Liver (tissue), 9 donors: ENCODE measurements around the gene SLC25A44. TPM values are rescaled to one million over a fixed set of nuclear protein-coding genes. Genes with fewer than 3 reads are reported as not detected.
"Not testable (repeated sequence)": the region's sequence is repeated elsewhere in the genome, so short reads cannot be mapped to it uniquely, and the experiment has no call there.

ENCODE experiments used
- DNase-seq: peaks from one replicate; pipeline ENCODE4 v3.0.0-alpha.2; 2017; ENCODE audit warnings: low spot score
- H3K27ac ChIP-seq, 2 donors: one replicate each; pipeline ENCODE4 v1.7.0; 2013; ENCODE audit warnings: inconsistent platforms in 2 of 2, low read length in 2 of 2, control low read depth in 1 of 2, low read depth in 1 of 2, mild to moderate bottlenecking in 1 of 2
- H3K27me3 ChIP-seq, 4 donors: one replicate each; pipeline versions ENCODE4 v1.6.1 to v1.7.0; 2013; ENCODE audit warnings: low read length in 3 of 4, inconsistent platforms in 1 of 4, mild to moderate bottlenecking in 1 of 4, moderate library complexity in 1 of 4; ENCODE audit not compliant: control insufficient read depth in 4 of 4, insufficient read depth in 4 of 4
- H3K36me3 ChIP-seq, 4 donors: one replicate each; pipeline versions ENCODE4 v1.6.1 to v1.7.0; 2013; ENCODE audit warnings: low read length in 3 of 4, mild to moderate bottlenecking in 3 of 4, low read depth in 1 of 4, moderate library complexity in 1 of 4; ENCODE audit not compliant: control insufficient read depth in 4 of 4, insufficient read depth in 3 of 4
- H3K4me1 ChIP-seq, 4 donors: one replicate each; pipeline versions ENCODE4 v1.6.1 to v1.7.0; 2013; ENCODE audit warnings: low read length in 3 of 4, mild to moderate bottlenecking in 3 of 4, moderate library complexity in 1 of 4; ENCODE audit not compliant: control insufficient read depth in 4 of 4, insufficient read depth in 4 of 4
- H3K4me3 ChIP-seq, 3 donors: one replicate each; pipeline versions ENCODE4 v1.6.1 to v1.7.0; 2013; ENCODE audit warnings: low read length in 3 of 3, control low read depth in 1 of 3, low read depth in 1 of 3, mild to moderate bottlenecking in 1 of 3
- H3K9ac ChIP-seq, 2 donors: one replicate each; pipeline ENCODE4 v1.7.0; 2013; ENCODE audit warnings: low read length in 2 of 2, mild to moderate bottlenecking in 2 of 2, moderate library complexity in 2 of 2, control low read depth in 1 of 2, low read depth in 1 of 2
- H3K9me3 ChIP-seq, 4 donors: one replicate each; pipeline versions ENCODE4 v1.6.1 to v1.7.0; 2013; ENCODE audit warnings: low read length in 3 of 4; ENCODE audit not compliant: control insufficient read depth in 4 of 4
- EGR1 ChIP-seq, 2 donors: IDR thresholded peaks; 2 replicates each; pipeline ENCODE4 v1.6.1; 2016 to 2018; ENCODE audit warnings: antibody characterized with exemption in 2 of 2, low read depth in 2 of 2
- FOXA1 ChIP-seq: IDR thresholded peaks from 2 replicates; pipeline ENCODE4 v1.6.1; 2016; ENCODE audit warnings: antibody characterized with exemption
- FOXA2 ChIP-seq: IDR thresholded peaks from 2 replicates; pipeline ENCODE4 v1.6.1; 2016; ENCODE audit warnings: antibody characterized with exemption
- GABPA ChIP-seq, 2 donors: IDR thresholded peaks in 1 of 2; conservative IDR thresholded peaks in 1 of 2; 2 replicates each; pipeline ENCODE4 v1.6.1; 2016; ENCODE audit warnings: antibody characterized with exemption in 2 of 2, mild to moderate bottlenecking in 1 of 2, moderate library complexity in 1 of 2
- HNF4A ChIP-seq, 2 donors: conservative IDR thresholded peaks; 2 replicates each; pipeline ENCODE4 v1.6.1; 2016; ENCODE audit warnings: antibody characterized with exemption in 2 of 2, mild to moderate bottlenecking in 2 of 2
- HNF4G ChIP-seq: IDR thresholded peaks from 2 replicates; pipeline ENCODE4 v1.6.1; 2016; ENCODE audit warnings: antibody characterized with exemption
- JUND ChIP-seq, 2 donors: IDR thresholded peaks; 2 replicates each; pipeline ENCODE4 v1.6.1; 2016; ENCODE audit warnings: antibody characterized with exemption in 2 of 2
- NR2F2 ChIP-seq: IDR thresholded peaks from 2 replicates; pipeline ENCODE4 v1.6.1; 2016; ENCODE audit warnings: antibody characterized with exemption
- RAD21 ChIP-seq, 2 donors: IDR thresholded peaks; 2 replicates each; pipeline ENCODE4 v1.6.1; 2016; ENCODE audit warnings: antibody characterized with exemption in 2 of 2, mild to moderate bottlenecking in 2 of 2
- REST ChIP-seq: IDR thresholded peaks from 2 replicates; pipeline ENCODE4 v1.6.1; 2016; ENCODE audit warnings: antibody characterized with exemption, mild to moderate bottlenecking
- RXRA ChIP-seq, 2 donors: IDR thresholded peaks; 2 replicates each; pipeline ENCODE4 v1.6.1; 2017 to 2018; ENCODE audit warnings: antibody characterized with exemption in 2 of 2, mild to moderate bottlenecking in 1 of 2
- SP1 ChIP-seq: IDR thresholded peaks from 2 replicates; pipeline ENCODE4 v1.6.1; 2018; ENCODE audit warnings: antibody characterized with exemption, mild to moderate bottlenecking
- TAF1 ChIP-seq: conservative IDR thresholded peaks from 2 replicates; pipeline ENCODE4 v1.6.1; 2016; ENCODE audit warnings: antibody characterized with exemption, mild to moderate bottlenecking
- YY1 ChIP-seq: IDR thresholded peaks from 2 replicates; pipeline ENCODE4 v1.6.1; 2016; ENCODE audit warnings: antibody characterized with exemption, mild to moderate bottlenecking
- ZBTB33 ChIP-seq: IDR thresholded peaks from 2 replicates; pipeline ENCODE4 v1.6.1; 2016; ENCODE audit warnings: antibody characterized with exemption
- WGBS: extraction: QIAGEN DNeasy Blood & Tissue Kit; methylation state at CpG from one replicate; pipeline ENCODE4 v1.1.7; 2013; 5-methylcytosine and 5-hydroxymethylcytosine counted together
- polyA plus RNA-seq, 2 donors: library from polyadenylated mRNA; stranded (reverse) in 1 of 2; unstranded in 1 of 2; fragments of 200-250 nt in 1 of 2; fragments of >200 nt in 1 of 2; fragmentation: Nextera tagmentation in 1 of 2; extraction: Ambion mirVana in 1 of 2; gene quantifications; one replicate each; pipeline versions ENCODE4 v1.2.1 to v1.2.3, GENCODE V29; 2013 to 2015
- total RNA-seq, 2 donors: library from RNA; depleted of rRNA; stranded (reverse); fragments of >200 nt; gene quantifications; one replicate each; pipeline ENCODE4 v1.2.3, GENCODE V29; 2014
- TF ChIP-seq, protein P1 (sequence below): IDR thresholded peaks from 2 replicates; pipeline ENCODE4 v1.6.1; 2016; ENCODE audit warnings: antibody characterized with exemption
- TF ChIP-seq, protein P2 (sequence below): fragments of 150-350 bp; IDR thresholded peaks from 2 replicates; pipeline ENCODE4 v1.5.1; 2017; ENCODE audit warnings: improper control_type of control experiment, low read depth, low read length; ENCODE audit not compliant: missing input control
- TF ChIP-seq, protein P3 (sequence below): IDR thresholded peaks from 2 replicates; pipeline ENCODE4 v1.6.1; 2016; ENCODE audit warnings: antibody characterized with exemption
- donor health status: healthy.
- donor health status: healthy.
- donor health status: healthy.
- donor health status: healthy.
- donor health status: healthy.

SLC25A44 gene
- total and polyA plus RNA-seq, 4 donors: 10.2 to 21.8 (median 15.9) TPM

GRCh38 chr1:156186347-156187177 lies 7.3 kb upstream of the SLC25A44 start:
- not testable (repeated sequence) for DNase-seq, H3K36me3 ChIP-seq, H3K27me3 ChIP-seq, H3K27ac ChIP-seq, H3K9me3 ChIP-seq, H3K4me3 ChIP-seq, H3K9ac ChIP-seq
- 81% methylated on average over 2 of the region's 2 CpGs for WGBS
- peaks cover 0 to 13% (median 9%) of the 10 kb centered on the region in 4 donors for H3K4me1 ChIP-seq
- TF ChIP-seq, protein P1, sequence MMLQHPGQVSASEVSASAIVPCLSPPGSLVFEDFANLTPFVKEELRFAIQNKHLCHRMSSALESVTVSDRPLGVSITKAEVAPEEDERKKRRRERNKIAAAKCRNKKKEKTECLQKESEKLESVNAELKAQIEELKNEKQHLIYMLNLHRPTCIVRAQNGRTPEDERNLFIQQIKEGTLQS: peak; percentile 48

DNA sequence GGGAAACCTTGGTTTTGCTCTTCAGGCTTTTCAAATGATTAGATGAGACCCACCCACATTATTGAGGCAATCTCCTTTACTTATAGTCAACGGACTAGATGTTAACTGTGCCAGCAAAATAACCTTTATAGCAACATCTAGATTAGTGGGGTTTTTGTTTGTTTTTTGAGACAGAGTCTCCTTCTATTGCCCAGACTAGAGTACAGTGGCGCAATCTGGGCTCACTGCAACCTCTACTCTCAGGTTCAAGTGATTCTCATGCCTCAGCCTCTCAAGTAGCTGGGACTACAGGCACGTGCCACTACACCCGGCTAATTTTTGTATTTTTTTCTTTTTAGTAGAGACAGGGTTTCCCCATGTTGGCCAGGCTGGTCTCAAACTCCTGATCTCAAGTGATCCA lies 3.6 kb upstream of the SLC25A44 start:
- H3K4me3 ChIP-seq, H3K27me3 ChIP-seq, DNase-seq, H3K27ac ChIP-seq, H3K9me3 ChIP-seq, H3K36me3 ChIP-seq, H3K4me1 ChIP-seq, H3K9ac ChIP-seq: not testable (repeated sequence)
- WGBS: 80% methylated on average over 4 of the region's 4 CpGs
- peak in 1 of 2 donors; percentile 22 for TF ChIP-seq HNF4A (conservative IDR thresholded peaks at IDR 0.05)

DNA sequence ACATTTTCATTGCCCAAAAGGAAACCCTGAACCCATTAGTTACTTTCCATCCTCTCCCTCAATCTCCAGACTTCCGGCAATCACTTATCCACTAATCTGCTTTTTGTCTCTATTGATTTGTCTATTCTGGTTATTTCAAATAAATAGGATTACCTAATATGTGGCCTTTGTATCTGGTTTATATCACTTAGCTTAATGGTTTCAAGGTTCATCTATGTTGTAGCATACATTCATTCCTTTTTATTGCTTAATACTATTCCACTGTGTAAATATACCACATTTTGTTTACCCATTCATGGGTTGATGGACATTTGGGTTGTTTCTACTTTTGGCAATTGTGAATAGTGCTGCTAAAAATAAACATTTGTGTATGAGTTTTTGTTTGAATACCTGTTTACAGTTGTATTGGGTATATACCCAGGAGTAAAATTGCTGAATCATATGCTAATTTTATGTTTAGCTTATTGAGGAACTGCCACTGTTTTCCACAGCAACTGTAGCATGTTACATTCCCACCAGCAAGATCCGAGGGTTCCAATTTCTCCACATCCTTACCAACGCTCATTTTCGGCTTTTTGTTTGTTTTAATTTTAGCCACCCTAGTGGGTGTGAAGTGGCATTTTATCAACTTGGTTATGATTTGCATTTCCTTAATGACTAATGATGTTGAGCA lies 2.5 kb upstream of the SLC25A44 start:
- Histone ChIP-seq H3K36me3 (no peaks in the 10 kb centered on the region), H3K27me3 (no peaks in the 10 kb centered on the region), H3K9me3 (peaks cover 0 to 4% (median under 1%) of the 10 kb centered on the region in 4 donors), H3K27ac (peak overlapping the region in 1 of 2 donors; percentile 26), H3K4me1 (peaks cover 6 to 21% (median 19%) of the 10 kb centered on the region in 4 donors), H3K9ac (no peak overlapping the region), H3K4me3 (no peak overlapping the region)
- 76% methylated on average over 4 of the region's 4 CpGs for WGBS
- no peak for DNase-seq
- TF ChIP-seq, protein P2, sequence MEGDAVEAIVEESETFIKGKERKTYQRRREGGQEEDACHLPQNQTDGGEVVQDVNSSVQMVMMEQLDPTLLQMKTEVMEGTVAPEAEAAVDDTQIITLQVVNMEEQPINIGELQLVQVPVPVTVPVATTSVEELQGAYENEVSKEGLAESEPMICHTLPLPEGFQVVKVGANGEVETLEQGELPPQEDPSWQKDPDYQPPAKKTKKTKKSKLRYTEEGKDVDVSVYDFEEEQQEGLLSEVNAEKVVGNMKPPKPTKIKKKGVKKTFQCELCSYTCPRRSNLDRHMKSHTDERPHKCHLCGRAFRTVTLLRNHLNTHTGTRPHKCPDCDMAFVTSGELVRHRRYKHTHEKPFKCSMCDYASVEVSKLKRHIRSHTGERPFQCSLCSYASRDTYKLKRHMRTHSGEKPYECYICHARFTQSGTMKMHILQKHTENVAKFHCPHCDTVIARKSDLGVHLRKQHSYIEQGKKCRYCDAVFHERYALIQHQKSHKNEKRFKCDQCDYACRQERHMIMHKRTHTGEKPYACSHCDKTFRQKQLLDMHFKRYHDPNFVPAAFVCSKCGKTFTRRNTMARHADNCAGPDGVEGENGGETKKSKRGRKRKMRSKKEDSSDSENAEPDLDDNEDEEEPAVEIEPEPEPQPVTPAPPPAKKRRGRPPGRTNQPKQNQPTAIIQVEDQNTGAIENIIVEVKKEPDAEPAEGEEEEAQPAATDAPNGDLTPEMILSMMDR: no peak
- TF ChIP-seq SP1 (peak; percentile 87), GABPA (IDR thresholded peaks at IDR 0.05 in 1 of 2, conservative IDR thresholded peaks at IDR 0.05 in 1 of 2) (peak; percentile 31 to 60), FOXA1 (no peak), HNF4G (peak; percentile 84), JUND (IDR thresholded peaks at IDR 0.05) (peak; percentile 60 to 67), EGR1 (IDR thresholded peaks at IDR 0.05; ENCODE audit: low read depth in 2 of 2) (no peak), REST (peak; percentile 13), HNF4A (conservative IDR thresholded peaks at IDR 0.05) (peak; percentile 96 to 97), FOXA2 (peak; percentile 89), RAD21 (IDR thresholded peaks at IDR 0.05) (peak; percentile 20 to 21), NR2F2 (peak; percentile 36), RXRA (IDR thresholded peaks at IDR 0.05) (peak; percentile 68 to 80), ZBTB33 (peak; percentile 77), TAF1 (no peak), YY1 (peak; percentile 51)
- TF ChIP-seq, protein P1: no peak
- TF ChIP-seq, protein P3, sequence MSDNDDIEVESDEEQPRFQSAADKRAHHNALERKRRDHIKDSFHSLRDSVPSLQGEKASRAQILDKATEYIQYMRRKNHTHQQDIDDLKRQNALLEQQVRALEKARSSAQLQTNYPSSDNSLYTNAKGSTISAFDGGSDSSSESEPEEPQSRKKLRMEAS: no peak
